Measurements from ENCODE around the gene IL4R.

The IL4R gene

GRCh38 chr16:27367461-27368357 lies 53.9 kb downstream of the IL4R start:
- Histone ChIP-seq H2AFZ (ENCODE audit: low read length, unreplicated experiment) (peak overlapping the region; percentile 90), H3K27ac (ENCODE audit: low read depth, low read length) (peak overlapping the region; percentile 65), H3K4me3 (ENCODE audit: low read depth, low read length) (peak overlapping the region; percentile 52)

DNA sequence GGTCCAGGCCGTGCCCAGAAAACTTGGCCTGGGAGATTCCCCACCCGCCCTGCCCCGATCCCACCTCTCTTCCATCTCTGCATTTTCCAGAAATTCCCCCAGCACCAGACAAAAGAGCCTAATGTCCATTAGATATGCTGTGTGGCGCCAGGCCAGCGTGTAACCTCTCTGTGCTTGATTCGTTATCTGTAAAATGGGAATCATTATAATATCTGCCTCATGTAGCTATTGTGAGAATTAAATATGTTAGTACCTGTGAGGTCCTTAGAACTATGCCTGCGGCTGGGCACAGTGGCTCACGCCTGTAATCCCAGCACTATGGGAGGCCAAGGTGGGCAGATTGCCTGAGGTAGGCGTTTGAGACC lies 54.6 kb downstream of the IL4R start:
- H3K79me2 ChIP-seq (ENCODE audit: control insufficient read depth, insufficient read depth, low read length, unreplicated experiment): no peaks in the 10 kb centered on the region
- H3K36me3 ChIP-seq (ENCODE audit: insufficient read depth, low read length): no peaks in the 10 kb centered on the region
- no peak overlapping the region for H3K27ac ChIP-seq (ENCODE audit: low read depth, low read length)
- H3K4me1 ChIP-seq (ENCODE audit: control insufficient read depth, insufficient read depth, low read length, unreplicated experiment): peaks cover 28% of the 10 kb centered on the region
- H2AFZ ChIP-seq (ENCODE audit: low read length, unreplicated experiment): no peak overlapping the region
- H3K4me3 ChIP-seq (ENCODE audit: low read depth, low read length): no peak overlapping the region
- H3K27me3 ChIP-seq (ENCODE audit: insufficient read depth, low read length): no peaks in the 10 kb centered on the region

More at GRCh38 chr16:27367461-27368357, 53.9 kb downstream of the IL4R start:
- Histone ChIP-seq H3K4me1 (ENCODE audit: control insufficient read depth, insufficient read depth, low read length, unreplicated experiment) (peaks cover 28% of the 10 kb centered on the region), H3K36me3 (ENCODE audit: insufficient read depth, low read length) (no peaks in the 10 kb centered on the region), H3K27me3 (ENCODE audit: insufficient read depth, low read length) (no peaks in the 10 kb centered on the region), H3K79me2 (ENCODE audit: control insufficient read depth, insufficient read depth, low read length, unreplicated experiment) (no peaks in the 10 kb centered on the region)

GRCh38 chr16:27369806-27370205 lies 56.0 kb downstream of the IL4R start:
- Histone ChIP-seq H3K27ac (ENCODE audit: low read depth, low read length) (no peak overlapping the region), H3K79me2 (ENCODE audit: control insufficient read depth, insufficient read depth, low read length, unreplicated experiment) (no peaks in the 10 kb centered on the region), H3K4me1 (ENCODE audit: control insufficient read depth, insufficient read depth, low read length, unreplicated experiment) (peaks cover 22% of the 10 kb centered on the region), H3K36me3 (ENCODE audit: insufficient read depth, low read length) (no peaks in the 10 kb centered on the region), H3K4me3 (ENCODE audit: low read depth, low read length) (no peak overlapping the region), H2AFZ (ENCODE audit: low read length, unreplicated experiment) (no peak overlapping the region), H3K27me3 (ENCODE audit: insufficient read depth, low read length) (no peaks in the 10 kb centered on the region)

DNA sequence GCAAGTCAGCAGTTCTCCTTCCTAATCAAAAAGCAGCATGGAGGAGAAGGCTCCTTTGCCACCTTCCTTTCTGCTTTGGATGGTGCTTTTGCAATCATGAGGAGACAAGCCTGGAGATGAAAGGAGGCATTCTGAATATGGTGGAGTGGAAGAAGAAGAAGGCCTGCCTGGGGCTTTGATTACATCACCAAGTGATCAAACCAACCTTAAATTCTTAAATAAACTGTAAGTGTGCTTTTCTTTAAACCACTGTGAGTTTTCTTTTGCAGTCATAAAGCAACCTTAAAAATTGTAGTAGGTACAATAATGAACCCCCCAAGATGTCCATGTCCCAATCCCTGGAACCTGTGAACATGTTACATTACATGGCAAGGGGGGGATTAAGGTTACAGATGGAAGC lies 56.5 kb downstream of the IL4R start:
- Histone ChIP-seq H3K27ac (ENCODE audit: low read depth, low read length) (no peak overlapping the region), H3K36me3 (ENCODE audit: insufficient read depth, low read length) (no peaks in the 10 kb centered on the region), H3K27me3 (ENCODE audit: insufficient read depth, low read length) (no peaks in the 10 kb centered on the region), H2AFZ (ENCODE audit: low read length, unreplicated experiment) (no peak overlapping the region), H3K4me1 (ENCODE audit: control insufficient read depth, insufficient read depth, low read length, unreplicated experiment) (peaks cover 18% of the 10 kb centered on the region), H3K4me3 (ENCODE audit: low read depth, low read length) (no peak overlapping the region), H3K79me2 (ENCODE audit: control insufficient read depth, insufficient read depth, low read length, unreplicated experiment) (no peaks in the 10 kb centered on the region)

GRCh38 chr16:27373312-27373711 lies 59.5 kb downstream of the IL4R start:
- Histone ChIP-seq H2AFZ (ENCODE audit: low read length, unreplicated experiment) (no peak overlapping the region), H3K27ac (ENCODE audit: low read depth, low read length) (no peak overlapping the region), H3K79me2 (ENCODE audit: control insufficient read depth, insufficient read depth, low read length, unreplicated experiment) (no peaks in the 10 kb centered on the region), H3K4me1 (ENCODE audit: control insufficient read depth, insufficient read depth, low read length, unreplicated experiment) (no peaks in the 10 kb centered on the region), H3K27me3 (ENCODE audit: insufficient read depth, low read length) (no peaks in the 10 kb centered on the region), H3K36me3 (ENCODE audit: insufficient read depth, low read length) (no peaks in the 10 kb centered on the region), H3K4me3 (ENCODE audit: low read depth, low read length) (no peak overlapping the region)

GRCh38 chr16:27374221-27374803 lies 60.5 kb downstream of the IL4R start:
- Histone ChIP-seq H3K27me3 (ENCODE audit: insufficient read depth, low read length) (no peaks in the 10 kb centered on the region), H3K27ac (ENCODE audit: low read depth, low read length) (no peak overlapping the region), H3K4me3 (ENCODE audit: low read depth, low read length) (no peak overlapping the region), H2AFZ (ENCODE audit: low read length, unreplicated experiment) (no peak overlapping the region), H3K36me3 (ENCODE audit: insufficient read depth, low read length) (no peaks in the 10 kb centered on the region), H3K79me2 (ENCODE audit: control insufficient read depth, insufficient read depth, low read length, unreplicated experiment) (no peaks in the 10 kb centered on the region), H3K4me1 (ENCODE audit: control insufficient read depth, insufficient read depth, low read length, unreplicated experiment) (no peaks in the 10 kb centered on the region)

- H2AFZ ChIP-seq (ENCODE audit: low read length, unreplicated experiment): no peak overlapping the region
- no peaks in the 10 kb centered on the region for H3K27me3 ChIP-seq (ENCODE audit: insufficient read depth, low read length)
- no peak overlapping the region for H3K4me3 ChIP-seq (ENCODE audit: low read depth, low read length)
- H3K4me1 ChIP-seq (ENCODE audit: control insufficient read depth, insufficient read depth, low read length, unreplicated experiment): no peaks in the 10 kb centered on the region
- H3K27ac ChIP-seq (ENCODE audit: low read depth, low read length): no peak overlapping the region
- H3K36me3 ChIP-seq (ENCODE audit: insufficient read depth, low read length): no peaks in the 10 kb centered on the region
- H3K79me2 ChIP-seq (ENCODE audit: control insufficient read depth, insufficient read depth, low read length, unreplicated experiment): no peaks in the 10 kb centered on the region
These were observed 61.1 kb downstream of the IL4R start for GRCh38 chr16:27374804-27375425.

GRCh38 chr16:27377666-27378485 lies 64.1 kb downstream of the IL4R start:
- H3K27me3 ChIP-seq (ENCODE audit: insufficient read depth, low read length): no peaks in the 10 kb centered on the region
- H3K4me3 ChIP-seq (ENCODE audit: low read depth, low read length): no peak overlapping the region
- H2AFZ ChIP-seq (ENCODE audit: low read length, unreplicated experiment): no peak overlapping the region
- H3K27ac ChIP-seq (ENCODE audit: low read depth, low read length): no peak overlapping the region
- H3K79me2 ChIP-seq (ENCODE audit: control insufficient read depth, insufficient read depth, low read length, unreplicated experiment): no peaks in the 10 kb centered on the region
- H3K4me1 ChIP-seq (ENCODE audit: control insufficient read depth, insufficient read depth, low read length, unreplicated experiment): no peaks in the 10 kb centered on the region
- H3K36me3 ChIP-seq (ENCODE audit: insufficient read depth, low read length): no peaks in the 10 kb centered on the region

- no peaks in the 10 kb centered on the region for H3K36me3 ChIP-seq (ENCODE audit: insufficient read depth, low read length)
- H3K27ac ChIP-seq (ENCODE audit: low read depth, low read length): no peak overlapping the region
- no peak overlapping the region for H3K4me3 ChIP-seq (ENCODE audit: low read depth, low read length)
- H3K4me1 ChIP-seq (ENCODE audit: control insufficient read depth, insufficient read depth, low read length, unreplicated experiment): no peaks in the 10 kb centered on the region
- H3K79me2 ChIP-seq (ENCODE audit: control insufficient read depth, insufficient read depth, low read length, unreplicated experiment): no peaks in the 10 kb centered on the region
- no peaks in the 10 kb centered on the region for H3K27me3 ChIP-seq (ENCODE audit: insufficient read depth, low read length)
- H2AFZ ChIP-seq (ENCODE audit: low read length, unreplicated experiment): no peak overlapping the region
These were observed 65.2 kb downstream of the IL4R start for GRCh38 chr16:27378871-27379481.

DNA sequence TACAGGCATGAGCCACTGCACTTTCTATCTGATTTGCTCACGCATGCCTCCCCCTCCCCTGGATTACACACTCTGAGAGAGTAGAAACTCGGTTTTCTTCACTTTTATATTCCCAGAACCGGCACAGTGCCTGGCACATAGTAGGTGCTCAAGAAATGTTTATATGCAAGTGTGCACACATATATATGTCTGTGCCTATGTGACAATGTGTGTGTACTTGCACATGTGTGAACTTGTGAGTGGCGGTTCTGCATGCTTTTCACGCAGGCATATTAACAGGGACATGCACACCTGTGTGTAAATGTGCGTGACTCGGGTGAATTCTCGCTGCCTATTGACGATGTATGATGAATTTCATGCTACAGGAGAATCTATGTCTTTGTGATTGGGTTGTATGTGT lies 66.1 kb downstream of the IL4R start:
- Histone ChIP-seq H3K4me1 (ENCODE audit: control insufficient read depth, insufficient read depth, low read length, unreplicated experiment) (no peaks in the 10 kb centered on the region), H3K27ac (ENCODE audit: low read depth, low read length) (no peak overlapping the region), H3K79me2 (ENCODE audit: control insufficient read depth, insufficient read depth, low read length, unreplicated experiment) (no peaks in the 10 kb centered on the region), H3K27me3 (ENCODE audit: insufficient read depth, low read length) (peaks cover 5% of the 10 kb centered on the region; the same call in 1 of the 2 replicates), H2AFZ (ENCODE audit: low read length, unreplicated experiment) (no peak overlapping the region), H3K36me3 (ENCODE audit: insufficient read depth, low read length) (no peaks in the 10 kb centered on the region), H3K4me3 (ENCODE audit: low read depth, low read length) (no peak overlapping the region)
